Thyroid gland (tissue), 4 donors: ENCODE results near the gene ZNF281.

Experiments used
- CTCF ChIP-seq, 6 experiments: fragments of 200-600 bp in 3 of 6; fragments of 450-650 bp in 3 of 6; sonication (generic) in 3 of 6; IDR thresholded peaks; one replicate each; pipeline ENCODE4 v1.5.1; 2016 to 2019; ENCODE audit warnings: antibody characterized with exemption in 6 of 6, mild to moderate bottlenecking in 2 of 6, inconsistent platforms in 1 of 6, moderate library complexity in 1 of 6
- POLR2A ChIP-seq, 2 donors: fragments of 450-650 bp; IDR thresholded peaks; one replicate each; pipeline ENCODE4 v1.6.1; 2017; ENCODE audit warnings: antibody characterized with exemption in 2 of 2, mild to moderate bottlenecking in 2 of 2, moderate library complexity in 1 of 2

- TF ChIP-seq CTCF (IDR thresholded peaks at IDR 0.05) (no peak), POLR2A (IDR thresholded peaks at IDR 0.05) (no peak)
Measured at GRCh38 chr1:200432586-200432985, 22.8 kb upstream of the ZNF281 start.
